ENCODE measurements around the gene TBX19.

DNA sequence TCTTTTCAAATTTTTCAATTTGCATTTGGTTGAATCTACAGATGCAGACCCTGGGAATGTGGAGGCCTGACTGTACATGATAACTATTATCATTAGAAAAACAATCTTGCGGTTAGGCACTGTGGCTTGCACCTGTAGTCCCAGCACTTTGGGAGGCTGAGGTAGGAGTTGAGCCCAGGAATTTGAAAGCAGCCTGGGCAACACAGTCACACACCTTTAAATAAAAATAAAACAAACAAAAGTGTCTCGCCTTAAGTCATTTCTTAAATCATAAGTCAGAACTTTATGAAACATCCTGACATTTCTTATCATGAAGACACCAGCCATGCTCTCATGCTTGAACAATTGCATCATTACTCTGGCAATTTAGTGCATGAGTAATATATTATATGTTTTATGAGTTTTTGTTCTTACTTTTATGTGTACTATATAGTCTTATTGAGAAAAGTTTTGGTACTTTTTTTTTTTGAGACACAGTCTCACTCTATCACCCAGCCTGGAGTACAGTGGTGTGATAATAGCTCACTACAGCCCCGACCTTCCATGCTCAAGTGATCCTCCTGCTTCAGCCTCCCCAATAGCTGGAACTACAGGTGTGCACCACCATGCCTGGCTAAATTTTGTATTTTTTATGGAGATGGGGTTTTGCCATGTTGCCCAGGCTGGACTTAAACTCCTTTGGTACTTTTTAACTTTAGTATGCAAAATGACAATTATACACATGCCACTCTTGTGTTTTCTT, 7.8 kb downstream of the TBX19 start:
- no peak for TF ChIP-seq EZH2phosphoT487 (IDR thresholded peaks at IDR 0.05; ENCODE audit: low read depth, severe bottlenecking, unreplicated experiment)
- no peak for TF ChIP-seq CTCF (IDR thresholded peaks at IDR 0.05; ENCODE audit: poor library complexity)
- no peak for TF ChIP-seq EZH2 (IDR thresholded peaks at IDR 0.05; ENCODE audit: borderline replicate concordance)

Measured in hepatocyte (in vitro differentiated cells).